Large intestine (tissue), 3 donors: Measurements from ENCODE around the gene CECR2. TPM values are rescaled to one million over a fixed set of nuclear protein-coding genes. Genes with fewer than 3 reads are reported as not detected.

Source experiments
- DNase-seq, 2 donors: peaks; one replicate each; pipeline versions ENCODE4 v3.0.0 to v3.0.0-alpha.2; 2013
- H3K27ac ChIP-seq: one replicate; pipeline ENCODE4 v1.5.1; 2013; ENCODE audit warnings: low read length
- H3K27me3 ChIP-seq: 2 replicates; pipeline ENCODE4 v1.6.1; 2013; ENCODE audit warnings: low read length; ENCODE audit not compliant: control insufficient read depth, insufficient read depth
- H3K36me3 ChIP-seq: 2 replicates; pipeline ENCODE4 v1.6.1; 2013; ENCODE audit warnings: low read length; ENCODE audit not compliant: control insufficient read depth, insufficient read depth
- H3K4me1 ChIP-seq: one replicate; pipeline ENCODE4 v1.6.1; 2013; ENCODE audit warnings: low read length; ENCODE audit not compliant: control insufficient read depth, insufficient read depth
- H3K4me3 ChIP-seq: one replicate; pipeline ENCODE4 v1.5.1; 2013; ENCODE audit warnings: low read length
- H3K9me3 ChIP-seq: one replicate; pipeline ENCODE4 v1.6.1; 2013; ENCODE audit warnings: mild to moderate bottlenecking, low read depth, low read length, moderate library complexity; ENCODE audit not compliant: control insufficient read depth
- WGBS: methylation state at CpG from one replicate; pipeline ENCODE4 v1.1.5; 2013; ENCODE audit warnings: low lambda C conversion rate; ENCODE audit not compliant: insufficient coverage; 5-methylcytosine and 5-hydroxymethylcytosine counted together
- polyA plus RNA-seq: library from polyadenylated mRNA; unstranded; fragments of 120-200 nt; gene quantifications from one replicate; pipeline ENCODE4 v1.2.1, GENCODE V29; 2013

Gene CECR2
- polyA plus RNA-seq, 1 donor: 1.7 TPM

DNA sequence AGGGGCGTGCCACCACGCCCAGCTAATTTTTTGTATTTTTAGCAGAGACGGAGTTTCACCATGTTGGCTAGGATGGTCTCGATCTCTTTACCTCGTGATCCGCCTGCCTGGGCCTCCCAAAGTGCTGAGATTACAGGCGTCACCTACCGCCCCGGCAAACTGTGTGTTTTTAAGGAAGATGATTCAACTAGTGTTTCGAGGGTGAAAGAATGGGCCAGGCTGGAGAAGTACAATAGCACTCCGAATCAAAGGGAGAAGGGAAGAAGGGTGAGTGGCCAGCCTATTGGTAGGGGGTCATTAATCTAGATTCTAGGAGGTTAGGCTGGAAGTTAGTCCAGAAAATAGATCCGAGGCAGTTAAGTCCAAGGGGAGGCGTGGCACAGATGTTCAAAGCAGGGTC lies 2.9 kb upstream of the CECR2 start:
- no CpG with 5 or more reads among the region's 13 CpGs for WGBS
- H3K27me3 ChIP-seq: peaks cover 40% of the 10 kb centered on the region
- H3K4me3 ChIP-seq: no peak overlapping the region
- H3K36me3 ChIP-seq: no peaks in the 10 kb centered on the region
- DNase-seq: no peak
- H3K4me1 ChIP-seq: peaks cover 3% of the 10 kb centered on the region
- H3K27ac ChIP-seq: no peak overlapping the region
- H3K9me3 ChIP-seq: no peaks in the 10 kb centered on the region

DNA sequence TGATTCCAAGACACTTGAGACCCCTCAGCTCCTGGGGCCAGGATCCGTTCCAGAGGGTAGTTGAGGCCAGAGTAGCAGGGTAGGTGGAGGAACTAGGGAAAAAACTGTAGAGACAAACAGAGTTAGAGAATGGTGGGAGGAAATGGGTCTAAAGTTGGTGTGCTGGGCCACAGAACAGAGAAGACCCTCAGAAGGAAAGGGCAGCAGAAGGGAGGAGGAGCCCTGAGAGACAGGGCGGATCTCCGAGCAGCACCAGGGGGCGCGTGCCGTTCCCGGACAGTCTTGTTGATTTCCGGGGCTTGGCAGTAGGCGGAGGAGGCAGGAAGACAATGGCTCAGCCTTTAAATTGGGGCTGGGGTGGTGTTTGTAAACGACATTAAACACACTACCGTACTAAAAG lies 2.4 kb upstream of the CECR2 start:
- Histone ChIP-seq H3K27ac (no peak overlapping the region), H3K36me3 (no peaks in the 10 kb centered on the region), H3K4me1 (peaks cover 3% of the 10 kb centered on the region), H3K9me3 (no peaks in the 10 kb centered on the region), H3K27me3 (peaks cover 43% of the 10 kb centered on the region), H3K4me3 (no peak overlapping the region)
- WGBS: no CpG with 5 or more reads among the region's 11 CpGs
- peak; percentile 24 to 26 for DNase-seq

DNA sequence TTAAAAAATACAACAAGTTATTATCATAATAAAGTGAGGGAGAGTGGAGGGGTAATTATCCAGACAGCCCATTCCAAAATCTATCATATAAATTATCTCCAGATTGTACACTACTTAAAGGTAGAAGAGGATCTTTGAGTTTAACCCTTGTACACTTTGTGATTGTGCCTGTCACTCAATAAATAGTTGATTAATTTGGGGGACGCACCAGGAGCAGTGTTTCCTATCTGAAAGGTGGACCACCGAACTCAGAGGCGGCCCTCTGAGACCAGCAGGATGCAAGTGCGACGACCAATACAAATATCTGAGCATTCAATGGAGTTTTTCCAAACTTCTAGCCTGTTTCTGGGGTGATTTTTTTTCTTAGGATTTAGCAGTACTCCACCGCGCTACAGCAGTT lies 1.1 kb upstream of the CECR2 start:
- no peak overlapping the region for H3K27ac ChIP-seq
- no peak for DNase-seq
- no peaks in the 10 kb centered on the region for H3K36me3 ChIP-seq
- H3K9me3 ChIP-seq: no peaks in the 10 kb centered on the region
- H3K27me3 ChIP-seq: peaks cover 49% of the 10 kb centered on the region
- 13% methylated on average over 3 of the region's 7 CpGs for WGBS
- peaks cover 3% of the 10 kb centered on the region for H3K4me1 ChIP-seq
- peak overlapping the region; percentile 39 for H3K4me3 ChIP-seq

DNA sequence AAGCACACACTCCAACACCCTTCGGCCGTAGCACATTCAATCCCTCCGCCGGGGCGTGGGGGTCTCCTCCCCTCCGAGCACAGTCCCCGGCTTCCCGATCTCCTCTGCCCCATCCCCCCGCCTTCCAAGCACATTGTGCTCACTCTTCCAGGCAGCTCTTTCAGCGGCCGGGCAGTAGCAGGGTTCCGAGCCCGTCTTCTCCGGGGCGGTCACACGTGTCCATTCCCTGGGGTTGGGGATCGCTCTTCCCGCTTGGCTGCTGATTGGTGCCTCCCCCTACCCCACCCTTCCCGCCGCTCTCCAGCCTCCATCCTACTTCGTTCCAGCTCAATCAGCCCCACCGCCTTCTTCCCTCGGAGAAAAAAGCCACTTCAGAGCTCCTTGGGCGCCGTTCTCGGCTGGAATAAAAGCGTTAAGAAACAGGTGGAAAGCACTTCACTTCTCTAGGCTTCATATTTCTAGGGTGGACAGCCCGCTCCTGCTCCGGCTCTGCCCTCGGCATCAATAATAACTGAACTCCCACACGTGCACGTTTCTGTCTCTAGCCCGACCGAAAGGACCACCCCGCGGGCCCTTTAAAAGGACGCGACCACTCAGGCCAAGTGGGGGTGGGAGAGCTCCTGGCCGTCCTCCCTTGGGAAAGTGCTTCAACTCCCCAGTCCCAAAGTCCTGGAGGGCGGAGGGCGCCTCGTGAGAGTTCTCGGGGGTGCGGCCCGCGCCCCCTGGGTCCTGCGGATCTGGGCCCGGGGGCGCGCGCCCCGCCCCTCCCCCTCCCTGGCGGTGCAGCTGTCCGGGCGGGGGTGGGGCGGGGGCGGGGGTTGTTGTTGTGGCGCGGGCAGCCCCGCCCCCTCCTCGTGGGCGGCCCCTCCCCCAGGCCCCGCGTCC lies 464 bp upstream of the CECR2 start:
- H3K4me3 ChIP-seq: peak overlapping the region; percentile 39
- peaks cover 49% of the 10 kb centered on the region for H3K27me3 ChIP-seq
- peak overlapping the region; percentile 17 for H3K27ac ChIP-seq
- peak; percentile 9 to 53 for DNase-seq
- WGBS: 5% methylated on average over 4 of the region's 64 CpGs
- H3K9me3 ChIP-seq: no peaks in the 10 kb centered on the region
- H3K36me3 ChIP-seq: no peaks in the 10 kb centered on the region
- peaks cover 3% of the 10 kb centered on the region for H3K4me1 ChIP-seq

DNA sequence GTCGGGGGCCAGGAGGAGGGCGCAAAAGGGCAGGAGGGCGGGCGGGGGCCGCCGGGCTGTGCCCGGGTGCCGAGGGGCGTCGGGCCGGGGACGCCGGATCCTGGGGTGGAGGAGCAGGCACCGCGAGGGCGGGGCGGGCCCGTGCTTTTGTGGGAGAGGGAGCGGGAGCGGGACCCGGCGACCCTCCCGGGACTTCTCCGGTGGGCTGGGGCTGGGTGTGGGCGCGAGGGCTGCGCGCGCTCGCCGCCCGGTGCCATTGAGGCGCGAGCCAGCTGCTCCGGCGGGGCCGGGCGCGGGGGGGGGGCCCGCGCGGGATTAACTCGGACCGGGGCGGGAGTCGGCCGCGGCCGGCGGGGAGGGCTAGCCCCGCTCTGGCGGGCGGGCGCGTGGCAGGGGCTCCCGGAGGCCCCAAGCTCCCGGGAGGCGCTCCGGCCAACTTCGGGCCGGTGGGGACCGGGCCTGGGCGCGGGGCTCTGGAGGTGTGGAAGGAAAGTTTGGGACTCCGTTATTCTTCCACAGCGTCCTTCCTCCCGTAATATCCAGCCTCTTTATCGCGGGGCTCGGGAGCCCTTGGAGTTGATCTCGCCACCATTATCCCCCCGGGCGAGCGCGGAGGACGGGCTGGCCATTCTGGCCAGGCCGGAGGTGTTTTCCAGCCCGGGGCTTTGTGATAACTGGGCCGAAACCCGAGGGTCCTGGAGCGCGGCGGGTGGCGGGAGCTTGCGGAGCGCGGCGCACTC lies 936 bp downstream of the CECR2 start:
- H3K9me3 ChIP-seq: no peaks in the 10 kb centered on the region
- H3K27me3 ChIP-seq: peaks cover 53% of the 10 kb centered on the region
- H3K27ac ChIP-seq: no peak overlapping the region
- no CpG with 5 or more reads among the region's 88 CpGs for WGBS
- DNase-seq: no peak
- H3K36me3 ChIP-seq: no peaks in the 10 kb centered on the region
- H3K4me3 ChIP-seq: peak overlapping the region; percentile 35
- H3K4me1 ChIP-seq: peaks cover 3% of the 10 kb centered on the region

DNA sequence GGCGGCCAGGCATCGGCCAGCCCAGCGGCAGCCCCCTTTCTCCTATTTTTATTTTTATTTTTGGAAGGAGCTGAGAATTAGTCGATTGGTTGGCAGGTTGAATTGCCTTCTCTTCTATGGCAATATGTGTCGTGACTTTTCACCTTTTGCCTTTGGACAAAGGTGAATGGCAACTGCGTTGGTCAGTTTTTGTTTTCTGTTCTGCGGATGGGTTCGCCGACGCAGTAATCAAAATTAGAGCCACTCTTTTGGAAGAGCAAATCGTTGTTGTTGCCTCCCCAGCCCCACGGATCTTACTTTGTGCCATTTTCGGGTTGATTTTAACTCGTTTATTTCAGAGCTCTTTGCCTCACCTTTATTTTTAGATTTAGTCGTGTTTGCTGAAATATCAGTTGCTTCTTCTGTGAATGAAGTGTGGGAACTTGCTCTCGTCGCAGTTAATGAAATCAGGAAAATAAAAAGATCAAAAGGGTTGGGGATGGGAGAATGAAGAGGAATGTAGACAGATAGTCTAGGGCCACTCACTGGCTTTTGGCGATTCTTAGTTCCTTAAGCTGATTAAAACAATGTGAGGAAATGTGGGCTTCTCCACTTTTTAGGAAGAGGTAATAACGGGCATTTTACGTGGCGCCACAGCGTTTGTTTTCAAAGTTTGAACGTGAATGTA lies 1.6 kb downstream of the CECR2 start:
- Histone ChIP-seq H3K4me1 (peaks cover 3% of the 10 kb centered on the region), H3K9me3 (no peaks in the 10 kb centered on the region), H3K27ac (no peak overlapping the region), H3K36me3 (no peaks in the 10 kb centered on the region), H3K27me3 (peaks cover 53% of the 10 kb centered on the region), H3K4me3 (peak overlapping the region; percentile 35)
- no peak for DNase-seq
- WGBS: 2% methylated on average over 6 of the region's 23 CpGs

DNA sequence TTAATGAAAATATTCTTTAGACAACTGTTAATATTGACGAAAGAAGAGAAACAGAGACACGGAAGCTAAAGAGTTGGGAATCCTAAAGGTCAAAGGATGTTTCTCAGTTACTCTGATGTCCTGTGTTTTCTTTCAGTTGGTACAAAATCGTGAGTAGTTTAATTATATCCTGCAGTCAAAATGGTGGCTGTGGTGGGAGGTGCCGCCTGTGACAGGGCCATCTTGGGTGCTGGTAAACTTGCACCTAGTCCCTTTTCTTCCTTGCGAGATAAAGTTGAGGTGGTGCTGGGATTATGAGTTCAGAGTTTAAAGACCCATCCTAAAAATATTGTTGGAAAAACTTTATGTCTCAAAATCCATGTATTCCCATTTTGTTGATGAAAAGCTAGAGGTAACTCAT lies 2.2 kb downstream of the CECR2 start:
- no CpG with 5 or more reads among the region's 5 CpGs for WGBS
- no peaks in the 10 kb centered on the region for H3K9me3 ChIP-seq
- H3K4me1 ChIP-seq: peaks cover 3% of the 10 kb centered on the region
- H3K27me3 ChIP-seq: peaks cover 47% of the 10 kb centered on the region
- DNase-seq: no peak
- no peak overlapping the region for H3K4me3 ChIP-seq
- no peak overlapping the region for H3K27ac ChIP-seq
- H3K36me3 ChIP-seq: no peaks in the 10 kb centered on the region

DNA sequence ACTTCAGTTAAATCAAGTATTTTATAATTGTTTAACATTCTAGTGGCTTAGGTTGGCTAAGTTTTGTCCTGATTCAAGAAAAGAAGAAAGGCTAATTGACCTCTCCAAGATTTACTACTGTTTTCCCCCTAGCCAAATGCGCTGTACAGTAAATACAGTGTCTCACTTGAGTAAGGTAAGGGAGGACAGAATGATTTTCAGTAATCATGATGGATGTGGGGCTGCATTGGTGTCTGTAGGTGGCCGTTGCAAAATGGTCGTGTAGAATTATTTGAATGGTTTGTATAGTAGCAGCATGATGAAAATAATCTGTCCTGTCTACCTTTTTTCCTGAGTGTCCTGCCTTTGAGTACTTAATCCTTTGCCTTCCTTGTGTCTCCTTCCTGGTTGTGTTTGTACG lies 4.6 kb downstream of the CECR2 start:
- no peak for DNase-seq
- Histone ChIP-seq H3K36me3 (no peaks in the 10 kb centered on the region), H3K4me1 (no peaks in the 10 kb centered on the region), H3K27me3 (peaks cover 25% of the 10 kb centered on the region), H3K27ac (no peak overlapping the region), H3K9me3 (no peaks in the 10 kb centered on the region), H3K4me3 (no peak overlapping the region)
- WGBS: 68% methylated on average over 3 of the region's 4 CpGs

DNA sequence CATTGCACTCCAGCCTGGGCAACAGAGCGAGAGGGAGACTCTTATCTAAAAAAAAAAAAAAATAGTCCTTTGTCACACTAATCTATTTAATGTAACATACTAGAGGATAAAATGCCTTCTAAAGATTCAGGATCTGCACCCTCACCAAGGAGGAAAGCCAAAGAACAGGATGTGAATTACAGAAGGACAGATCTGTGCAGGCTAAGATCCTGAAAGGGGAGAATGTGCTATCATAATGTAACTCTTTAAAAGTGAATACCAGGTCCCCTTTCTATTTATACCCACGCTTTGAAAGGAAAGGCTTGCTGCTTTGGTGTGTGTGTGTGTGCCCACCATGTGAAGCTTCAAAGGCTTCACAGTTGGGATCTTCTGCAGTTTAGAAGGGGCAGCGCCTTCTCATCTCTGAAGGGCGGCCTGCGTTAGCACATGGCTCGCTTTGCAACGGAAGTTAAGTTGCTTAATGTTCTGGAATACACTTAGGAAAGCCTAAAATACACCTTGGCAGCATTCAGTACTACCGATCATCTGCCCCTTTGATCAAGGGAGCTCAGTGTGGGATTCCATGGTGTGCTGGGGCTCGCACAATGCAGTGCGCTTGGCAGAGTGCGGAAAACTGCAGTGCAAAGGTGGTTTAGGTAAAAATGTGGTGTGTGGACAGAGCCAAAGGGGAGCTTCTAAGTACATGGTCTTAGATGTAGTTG lies 6.8 kb downstream of the CECR2 start:
- WGBS: no CpG with 5 or more reads among the region's 11 CpGs

DNA sequence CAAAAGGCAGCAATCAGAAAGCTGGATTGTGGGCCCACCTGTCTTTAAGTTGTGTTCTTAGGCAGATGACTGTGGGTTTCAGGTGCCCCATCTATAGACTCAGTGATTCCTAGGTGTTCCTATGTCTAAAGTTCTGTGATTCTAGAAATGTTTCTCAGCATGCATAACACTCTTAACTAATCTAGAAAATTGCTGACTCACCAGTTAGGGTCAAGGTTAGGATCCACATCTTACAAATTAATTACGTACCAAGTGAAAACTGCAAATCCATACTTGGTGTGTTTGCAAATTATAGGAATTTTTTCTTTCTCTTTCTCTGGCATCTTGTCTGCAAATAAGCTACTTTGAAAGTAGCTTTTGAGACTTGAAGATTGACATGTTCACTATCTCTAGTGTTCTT lies 7.7 kb downstream of the CECR2 start:
- no peak overlapping the region for H3K4me3 ChIP-seq
- H3K4me1 ChIP-seq: no peaks in the 10 kb centered on the region
- no peak overlapping the region for H3K27ac ChIP-seq
- H3K27me3 ChIP-seq: peaks cover 9% of the 10 kb centered on the region
- H3K36me3 ChIP-seq: no peaks in the 10 kb centered on the region
- no peaks in the 10 kb centered on the region for H3K9me3 ChIP-seq
- DNase-seq: no peak
- no CpG with 5 or more reads among the region's 1 CpG for WGBS

More for the DNA sequence above, 6.8 kb downstream of the CECR2 start:
- H3K4me1 ChIP-seq: no peaks in the 10 kb centered on the region
- no peaks in the 10 kb centered on the region for H3K36me3 ChIP-seq
- H3K27me3 ChIP-seq: peaks cover 15% of the 10 kb centered on the region
- H3K27ac ChIP-seq: no peak overlapping the region
- H3K9me3 ChIP-seq: no peaks in the 10 kb centered on the region
- no peak for DNase-seq
- H3K4me3 ChIP-seq: no peak overlapping the region
